ENCODE measurements around the gene GPI. TPM values are rescaled to one million over a fixed set of nuclear protein-coding genes. Genes with fewer than 3 reads are reported as not detected.

GPI gene
- total and polyA plus RNA-seq, 2 donors (not counting 3 experiments of a cell fraction or from before 2014, with no cell fraction given): 131 to 273 TPM

DNA sequence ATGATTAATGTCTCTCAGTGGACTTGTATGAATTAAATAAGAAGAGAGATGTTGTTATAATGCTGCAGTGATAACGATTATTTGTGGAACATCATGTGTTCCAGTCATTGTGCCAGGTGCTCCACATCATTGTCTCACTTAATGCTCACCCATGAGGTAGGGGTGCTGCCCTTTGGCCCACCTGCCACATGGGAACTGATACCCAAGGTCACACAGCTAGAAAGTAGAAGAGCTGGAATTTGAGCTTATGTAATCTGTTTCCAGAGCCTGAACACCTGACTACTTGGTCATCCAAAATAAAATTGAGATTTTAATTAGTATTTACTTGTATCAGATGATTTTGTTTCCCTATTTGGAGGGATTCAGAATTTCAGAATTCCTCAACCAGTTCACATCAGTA is 36.0 kb upstream of the GPI start:
- Histone ChIP-seq H3K27ac (ENCODE audit: insufficient read depth, low read depth, low read length) (no peak overlapping the region), H3K27me3 (ENCODE audit: control insufficient read depth in 2 of 2, insufficient read depth in 2 of 2, low read length in 2 of 2) (no peaks in the 10 kb centered on the region), H4K20me1 (replicated peaks; ENCODE audit: control insufficient read depth, extremely low read depth, insufficient read depth, low read length) (no peaks in the 10 kb centered on the region), H3K9me3 (replicated peaks; ENCODE audit: control insufficient read depth, insufficient read depth, low read length) (no peaks in the 10 kb centered on the region), H3K4me1 (ENCODE audit: control insufficient read depth, extremely low read depth, insufficient read depth, low read length) (peaks cover 41% of the 10 kb centered on the region), H3K9ac (replicated peaks; ENCODE audit: extremely low read depth, insufficient read depth, low read length) (no peak overlapping the region), H3K4me3 (replicated peaks in 1 of 3; ENCODE audit: insufficient read depth in 1 of 3, low read depth in 1 of 3, low read length in 3 of 3) (no peak overlapping the region), H3K4me2 (ENCODE audit: insufficient read depth, low read length) (no peak overlapping the region), H3K9me1 (replicated peaks; ENCODE audit: control insufficient read depth, extremely low read depth, insufficient read depth, low read length) (no peaks in the 10 kb centered on the region), H2AFZ (ENCODE audit: low read depth, low read length) (no peak overlapping the region), H3K36me3 (ENCODE audit: control insufficient read depth in 2 of 2, extremely low read depth in 1 of 2, insufficient read depth in 2 of 2, low read length in 2 of 2) (peaks cover 13 to 19% of the 10 kb centered on the region in 2 experiments), H3K79me2 (ENCODE audit: control insufficient read depth, insufficient read depth, low read length) (no peaks in the 10 kb centered on the region)
- POLR2A ChIA-PET: interaction anchor here (0.6 kb wide), 1 partner anchor 27 kb away, joined by 3 read pairs; no protein-coding TSS in a partner anchor
- DNase-seq (ENCODE audit: low read depth, low spot score) (no peak), FAIRE-seq (no peak)
- TF ChIP-seq GATA2 (IDR thresholded peaks at IDR 0.05; ENCODE audit: insufficient read depth, insufficient read length, low read depth, low read length) (no peak), EZH2 (IDR thresholded peaks at IDR 0.05; ENCODE audit: borderline replicate concordance, low read depth, low read length, severe bottlenecking) (no peak), JUN (IDR thresholded peaks at IDR 0.05; ENCODE audit: borderline replicate concordance, insufficient read depth, insufficient read length, low read depth) (no peak), POLR2AphosphoS5 (IDR thresholded peaks at IDR 0.05; ENCODE audit: insufficient read depth, low read depth, low read length) (no peak), MYC (IDR thresholded peaks at IDR 0.05; ENCODE audit: low read depth, low read length) (no peak), POLR2A (IDR thresholded peaks at IDR 0.05; ENCODE audit: low read depth, low read length) (no peak), FOS (IDR thresholded peaks at IDR 0.05; ENCODE audit: borderline replicate concordance, insufficient read depth, low read length) (no peak)
- TF ChIP-seq, protein P1, sequence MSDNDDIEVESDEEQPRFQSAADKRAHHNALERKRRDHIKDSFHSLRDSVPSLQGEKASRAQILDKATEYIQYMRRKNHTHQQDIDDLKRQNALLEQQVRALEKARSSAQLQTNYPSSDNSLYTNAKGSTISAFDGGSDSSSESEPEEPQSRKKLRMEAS (IDR thresholded peaks at IDR 0.05; ENCODE audit: insufficient read depth, insufficient read length): no peak
- TF ChIP-seq, protein P2, sequence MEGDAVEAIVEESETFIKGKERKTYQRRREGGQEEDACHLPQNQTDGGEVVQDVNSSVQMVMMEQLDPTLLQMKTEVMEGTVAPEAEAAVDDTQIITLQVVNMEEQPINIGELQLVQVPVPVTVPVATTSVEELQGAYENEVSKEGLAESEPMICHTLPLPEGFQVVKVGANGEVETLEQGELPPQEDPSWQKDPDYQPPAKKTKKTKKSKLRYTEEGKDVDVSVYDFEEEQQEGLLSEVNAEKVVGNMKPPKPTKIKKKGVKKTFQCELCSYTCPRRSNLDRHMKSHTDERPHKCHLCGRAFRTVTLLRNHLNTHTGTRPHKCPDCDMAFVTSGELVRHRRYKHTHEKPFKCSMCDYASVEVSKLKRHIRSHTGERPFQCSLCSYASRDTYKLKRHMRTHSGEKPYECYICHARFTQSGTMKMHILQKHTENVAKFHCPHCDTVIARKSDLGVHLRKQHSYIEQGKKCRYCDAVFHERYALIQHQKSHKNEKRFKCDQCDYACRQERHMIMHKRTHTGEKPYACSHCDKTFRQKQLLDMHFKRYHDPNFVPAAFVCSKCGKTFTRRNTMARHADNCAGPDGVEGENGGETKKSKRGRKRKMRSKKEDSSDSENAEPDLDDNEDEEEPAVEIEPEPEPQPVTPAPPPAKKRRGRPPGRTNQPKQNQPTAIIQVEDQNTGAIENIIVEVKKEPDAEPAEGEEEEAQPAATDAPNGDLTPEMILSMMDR (IDR thresholded peaks at IDR 0.05; ENCODE audit: extremely low read depth in 1 of 2, insufficient read depth in 1 of 2, low read depth in 1 of 2, low read length in 2 of 2): no peak
- CTCF ChIA-PET: no interaction called here
- dilution Hi-C loops (cut with MboI; ENCODE audit: extremely low pct_ligation_motif_present, low sequenced_read_pairs) (loop anchor here (10.0 kb wide), 1 partner anchor 64 kb away; no protein-coding TSS in a partner anchor), intact Hi-C loops (cut with micrococcal nuclease) (no loop called here)
- no TSS peak for BruUV-seq (replicated peaks)
